Mesenchymal stem cell (in vitro differentiated cells and primary cell): ENCODE data around the gene C19orf25.

ENCODE experiments used
- DNase-seq: peaks from one replicate; pipeline ENCODE4 v3.0.0-alpha.2; 2013
- H2AFZ ChIP-seq: one replicate; pipeline ENCODE4 v1.6.1; 2013; ENCODE audit warnings: low read depth, mild to moderate bottlenecking, control low read depth, inconsistent platforms, low read length, moderate library complexity
- H2AK5ac ChIP-seq: 2 replicates; pipeline ENCODE4 v1.6.1; 2013; ENCODE audit warnings: low read length, moderate library complexity, mild to moderate bottlenecking, inconsistent platforms; ENCODE audit not compliant: severe bottlenecking
- H2BK120ac ChIP-seq: one replicate; pipeline ENCODE4 v1.6.1; 2013; ENCODE audit warnings: low read depth, mild to moderate bottlenecking, inconsistent platforms, low read length, moderate library complexity
- H2BK12ac ChIP-seq, 2 experiments: one replicate each; pipeline ENCODE4 v1.6.1; 2013; ENCODE audit warnings: inconsistent platforms in 2 of 2, low read length in 2 of 2, mild to moderate bottlenecking in 2 of 2, moderate library complexity in 2 of 2, control low read depth in 1 of 2
- H2BK15ac ChIP-seq: one replicate; pipeline ENCODE4 v1.6.1; 2013; ENCODE audit warnings: mild to moderate bottlenecking, low read depth, inconsistent platforms; ENCODE audit not compliant: poor library complexity, severe bottlenecking
- H2BK5ac ChIP-seq: 2 replicates; pipeline ENCODE4 v1.6.1; 2013; ENCODE audit warnings: low read depth, mild to moderate bottlenecking, low read length, control low read depth, inconsistent platforms; ENCODE audit not compliant: poor library complexity, severe bottlenecking
- H3K14ac ChIP-seq, 2 experiments: one replicate each; pipeline ENCODE4 v1.6.1; 2013; ENCODE audit warnings: inconsistent platforms in 2 of 2, low read length in 2 of 2, control low read depth in 1 of 2, mild to moderate bottlenecking in 1 of 2, moderate library complexity in 1 of 2
- H3K18ac ChIP-seq, 2 experiments: one replicate each; pipeline ENCODE4 v1.6.1; 2013; ENCODE audit warnings: inconsistent platforms in 2 of 2, low read length in 2 of 2, control low read depth in 1 of 2, low read depth in 1 of 2, mild to moderate bottlenecking in 1 of 2
- H3K23ac ChIP-seq, 2 experiments: one replicate each; pipeline ENCODE4 v1.6.1; 2013; ENCODE audit warnings: inconsistent platforms in 2 of 2, low read length in 2 of 2, mild to moderate bottlenecking in 2 of 2, moderate library complexity in 2 of 2, control low read depth in 1 of 2
- H3K27ac ChIP-seq: 2 replicates; pipeline ENCODE4 v1.5.1; 2013; ENCODE audit warnings: mild to moderate bottlenecking, moderate library complexity, low read length, control low read depth, inconsistent platforms; ENCODE audit not compliant: poor library complexity, severe bottlenecking
- H3K27me3 ChIP-seq, 2 experiments: 2 replicates each; pipeline versions ENCODE4 v1.6.1 to v1.7.0; 2013; ENCODE audit warnings: low read length in 2 of 2, mild to moderate bottlenecking in 2 of 2, moderate library complexity in 2 of 2, control low read depth in 1 of 2, inconsistent platforms in 1 of 2; ENCODE audit not compliant: control insufficient read depth in 1 of 2, insufficient read depth in 1 of 2
- H3K36me3 ChIP-seq, 2 experiments: 2 replicates each; pipeline versions ENCODE4 v1.6.1 to v1.7.0; 2013; ENCODE audit warnings: low read length in 2 of 2, control low read depth in 1 of 2, inconsistent platforms in 1 of 2, low read depth in 1 of 2, mild to moderate bottlenecking in 1 of 2; ENCODE audit not compliant: insufficient read depth in 2 of 2, control insufficient read depth in 1 of 2
- H3K4ac ChIP-seq, 2 experiments: one replicate each; pipeline ENCODE4 v1.6.1; 2013; ENCODE audit warnings: inconsistent platforms in 2 of 2, low read length in 2 of 2, mild to moderate bottlenecking in 2 of 2, moderate library complexity in 2 of 2, control low read depth in 1 of 2, low read depth in 1 of 2
- H3K4me1 ChIP-seq: 2 replicates; pipeline ENCODE4 v1.6.1; 2013; ENCODE audit warnings: low read depth, low read length, control low read depth; ENCODE audit not compliant: control insufficient read depth, insufficient read depth
- H3K4me2 ChIP-seq: 2 replicates; pipeline ENCODE4 v1.6.1; 2013; ENCODE audit warnings: low read length, mild to moderate bottlenecking, inconsistent platforms; ENCODE audit not compliant: poor library complexity, severe bottlenecking
- H3K4me3 ChIP-seq, 2 experiments: 2 replicates each; pipeline versions ENCODE4 v1.5.1 to v1.7.0; 2013; ENCODE audit warnings: low read length in 2 of 2, mild to moderate bottlenecking in 2 of 2, control low read depth in 1 of 2, low read depth in 1 of 2; ENCODE audit not compliant: insufficient read depth in 1 of 2
- H3K79me1 ChIP-seq: replicated peaks from 2 replicates; pipeline ENCODE4 v1.6.1; 2013; ENCODE audit warnings: mild to moderate bottlenecking, control low read depth, low read length, inconsistent platforms; ENCODE audit not compliant: poor library complexity, severe bottlenecking
- H3K9ac ChIP-seq: 2 replicates; pipeline ENCODE4 v1.7.0; 2013; ENCODE audit warnings: mild to moderate bottlenecking, low read length, moderate library complexity
- H3K9me3 ChIP-seq: 2 replicates; pipeline ENCODE4 v1.7.0; 2013; ENCODE audit warnings: mild to moderate bottlenecking, low read length; ENCODE audit not compliant: control insufficient read depth
- H4K8ac ChIP-seq: one replicate; pipeline ENCODE4 v1.6.1; 2013; ENCODE audit warnings: inconsistent platforms, mild to moderate bottlenecking, low read length, moderate library complexity
- H4K91ac ChIP-seq: one replicate; pipeline ENCODE4 v1.6.1; 2013; ENCODE audit warnings: mild to moderate bottlenecking, low read length, inconsistent platforms
- WGBS: methylation state at CpG from one replicate; pipeline ENCODE4 v1.1.7; 2013; ENCODE audit warnings: mixed read lengths; 5-methylcytosine and 5-hydroxymethylcytosine counted together

C19orf25 gene

DNA sequence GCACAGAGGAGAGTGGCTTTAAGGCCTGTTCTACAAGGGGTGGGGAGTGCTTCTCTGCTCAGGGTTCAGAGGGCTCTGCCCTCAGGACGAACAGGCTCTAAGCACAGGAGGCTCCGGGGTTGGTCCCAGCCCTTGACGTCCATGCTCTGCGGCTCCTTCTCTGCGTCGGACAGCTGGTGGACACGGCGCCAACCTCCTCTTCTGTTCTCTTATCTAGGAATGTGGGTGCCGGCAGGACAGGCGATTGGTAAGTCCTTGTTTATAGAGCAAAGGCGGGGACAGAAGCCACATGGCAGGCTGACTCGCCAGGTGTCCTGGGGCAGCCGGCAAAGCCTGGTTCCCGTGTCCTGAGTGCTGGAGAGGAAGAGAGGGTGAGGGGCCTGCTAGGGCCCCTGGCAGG, 49.3 kb downstream of the C19orf25 start:
- H2AFZ ChIP-seq = no peak overlapping the region
- H3K27me3 ChIP-seq = no peaks in the 10 kb centered on the region
- WGBS = 92% methylated on average over 11 of the region's 14 CpGs

DNA sequence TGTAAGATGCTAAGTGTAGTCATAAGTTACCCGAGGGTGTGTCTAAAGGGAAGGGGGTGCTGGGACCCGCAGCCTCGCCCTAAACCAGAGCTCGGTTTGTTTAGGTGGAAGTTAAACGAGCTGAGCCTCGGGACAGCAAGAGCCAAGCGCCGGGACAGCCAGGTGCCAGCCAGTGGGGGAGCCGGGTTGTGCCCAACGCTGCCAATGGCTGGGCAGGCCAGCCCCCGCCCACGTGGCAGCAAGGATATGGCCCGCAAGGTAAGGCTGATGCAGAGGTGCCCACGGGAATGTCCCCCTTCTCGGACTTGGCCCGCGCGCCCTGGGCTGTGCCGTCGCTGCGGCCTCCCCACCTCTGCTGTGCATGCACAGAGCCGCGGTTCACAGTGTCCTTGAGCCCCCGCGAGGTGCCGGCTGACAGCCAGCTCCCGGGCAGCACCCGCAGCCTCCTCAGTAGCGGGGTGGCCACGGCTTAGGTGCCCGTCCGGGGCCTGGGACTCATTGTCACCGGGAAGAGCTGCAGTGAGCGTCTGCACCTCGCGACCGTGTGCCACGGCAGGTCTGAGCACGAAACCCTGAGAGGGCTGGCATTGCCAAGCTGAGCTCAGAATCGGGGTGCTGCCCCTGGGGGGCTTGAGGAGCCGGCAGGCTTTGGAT, 50.1 kb downstream of the C19orf25 start:
- no peak overlapping the region for H3K4ac ChIP-seq
- H2BK5ac ChIP-seq = no peak overlapping the region
- H3K18ac ChIP-seq = no peak overlapping the region
- H3K9ac ChIP-seq = no peak overlapping the region
- H3K4me3 ChIP-seq = no peak overlapping the region
- no peak overlapping the region for H2BK120ac ChIP-seq
- H3K4me2 ChIP-seq = no peak overlapping the region
- H3K9me3 ChIP-seq = no peaks in the 10 kb centered on the region
- H4K91ac ChIP-seq = peak overlapping the region; percentile 28
- 96% methylated on average over 41 of the region's 41 CpGs for WGBS
- no peak overlapping the region for H3K27ac ChIP-seq
- peaks cover 12% of the 10 kb centered on the region for H3K4me1 ChIP-seq
- H3K23ac ChIP-seq = no peak overlapping the region
- H3K14ac ChIP-seq = no peak overlapping the region
- H3K36me3 ChIP-seq = peaks cover 83 to 88% of the 10 kb centered on the region in 2 experiments
- no peak overlapping the region for H2BK15ac ChIP-seq
- H2AK5ac ChIP-seq = no peak overlapping the region
- H2AFZ ChIP-seq = no peak overlapping the region
- H2BK12ac ChIP-seq = no peak overlapping the region
- no peak overlapping the region for H4K8ac ChIP-seq
- peaks cover 72% of the 10 kb centered on the region for H3K79me1 ChIP-seq
- DNase-seq = no peak
- no peaks in the 10 kb centered on the region for H3K27me3 ChIP-seq

More for the DNA sequence above, 49.3 kb downstream of the C19orf25 start:
- Histone ChIP-seq H3K4me1 (peaks cover 4% of the 10 kb centered on the region), H3K18ac (no peak overlapping the region), H4K8ac (peak overlapping the region; percentile 27), H3K36me3 (peaks cover 88 to 90% of the 10 kb centered on the region in 2 experiments), H3K4me2 (no peak overlapping the region), H3K79me1 (peaks cover 74% of the 10 kb centered on the region), H3K9ac (no peak overlapping the region), H2BK120ac (no peak overlapping the region), H3K27ac (no peak overlapping the region), H3K4me3 (no peak overlapping the region), H3K23ac (no peak overlapping the region), H3K4ac (no peak overlapping the region), H4K91ac (no peak overlapping the region), H2BK5ac (no peak overlapping the region), H2BK15ac (no peak overlapping the region), H3K14ac (no peak overlapping the region), H3K9me3 (no peaks in the 10 kb centered on the region), H2AK5ac (no peak overlapping the region), H2BK12ac (no peak overlapping the region)
- no peak for DNase-seq

DNA sequence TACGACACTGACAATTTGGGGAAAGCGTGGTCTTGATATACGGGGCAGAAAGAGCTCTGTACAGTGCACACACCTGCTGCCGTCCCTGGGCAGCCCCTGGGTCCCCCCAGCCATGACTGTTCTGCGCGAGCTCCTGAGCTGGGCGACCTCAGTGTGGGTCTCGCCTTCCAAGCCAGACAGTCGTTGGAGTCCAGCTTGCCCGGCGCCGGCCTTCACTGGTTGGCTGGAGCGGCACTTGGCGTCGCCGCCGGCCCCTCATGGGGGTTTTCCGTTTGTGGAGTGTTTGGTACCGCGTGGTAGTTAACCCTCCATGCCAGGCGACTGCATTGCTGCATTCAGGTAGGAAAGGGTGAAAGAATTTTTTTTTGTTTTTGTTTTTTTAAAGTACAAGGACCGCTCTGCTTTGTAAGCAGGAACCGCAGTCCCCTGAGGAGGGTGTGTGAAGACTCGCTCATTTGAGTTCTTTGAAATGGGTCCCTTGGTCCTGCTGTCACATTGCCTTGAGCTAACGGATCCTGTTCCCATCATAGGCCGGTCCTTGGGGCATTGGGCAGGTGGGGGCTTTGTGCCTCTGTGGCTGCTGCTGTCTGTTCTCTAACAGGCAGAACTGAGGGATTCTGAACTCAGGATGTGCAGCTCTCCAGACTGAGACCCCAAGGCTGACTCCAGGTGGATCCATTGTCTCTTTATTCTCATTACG, 51.6 kb downstream of the C19orf25 start:
- DNase-seq = no peak
- Histone ChIP-seq H2AK5ac (no peak overlapping the region), H2BK5ac (no peak overlapping the region), H3K9me3 (no peaks in the 10 kb centered on the region), H2BK120ac (no peak overlapping the region), H3K14ac (no peak overlapping the region), H3K4me1 (peaks cover 19% of the 10 kb centered on the region), H3K4ac (no peak overlapping the region), H3K18ac (no peak overlapping the region), H3K79me1 (peaks cover 66% of the 10 kb centered on the region), H3K36me3 (peaks cover 83 to 86% of the 10 kb centered on the region in 2 experiments), H3K27me3 (no peaks in the 10 kb centered on the region), H4K8ac (no peak overlapping the region), H3K4me2 (no peak overlapping the region), H2BK12ac (no peak overlapping the region), H2AFZ (no peak overlapping the region), H3K23ac (no peak overlapping the region), H4K91ac (no peak overlapping the region), H2BK15ac (no peak overlapping the region), H3K9ac (no peak overlapping the region), H3K27ac (no peak overlapping the region), H3K4me3 (no peak overlapping the region)
- 96% methylated on average over 27 of the region's 27 CpGs for WGBS

DNA sequence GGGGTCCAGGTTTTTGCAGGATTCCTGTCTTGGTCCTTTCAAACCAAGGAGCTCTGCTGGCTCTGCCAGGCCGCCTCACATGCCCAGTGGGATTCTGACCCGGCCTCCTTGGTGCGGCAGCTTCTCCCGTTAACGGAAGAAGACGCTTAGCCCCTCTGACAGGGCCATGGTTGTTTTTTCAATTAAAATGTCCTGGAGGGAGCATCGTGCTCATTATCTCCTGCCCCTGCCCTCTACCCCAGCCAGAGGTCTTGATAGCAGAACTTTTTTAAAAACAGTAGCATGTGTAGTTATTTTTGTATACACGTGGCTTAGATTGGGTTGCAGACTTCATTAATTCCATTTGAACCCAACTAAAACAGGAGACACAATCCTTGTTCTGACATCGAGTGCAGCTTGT, 52.3 kb downstream of the C19orf25 start:
- Histone ChIP-seq H3K36me3 (peaks cover 83 to 86% of the 10 kb centered on the region in 2 experiments), H3K23ac (no peak overlapping the region), H4K8ac (no peak overlapping the region), H3K27ac (no peak overlapping the region), H3K79me1 (peaks cover 63% of the 10 kb centered on the region), H3K18ac (no peak overlapping the region), H2BK120ac (no peak overlapping the region), H3K9me3 (no peaks in the 10 kb centered on the region), H2AFZ (no peak overlapping the region), H2BK12ac (no peak overlapping the region), H3K27me3 (no peaks in the 10 kb centered on the region), H3K4me3 (no peak overlapping the region), H3K4me1 (peaks cover 24% of the 10 kb centered on the region), H2BK5ac (no peak overlapping the region), H3K4me2 (no peak overlapping the region), H3K14ac (no peak overlapping the region), H2BK15ac (no peak overlapping the region), H4K91ac (no peak overlapping the region), H3K9ac (no peak overlapping the region), H2AK5ac (no peak overlapping the region), H3K4ac (no peak overlapping the region)
- WGBS = 95% methylated on average over 8 of the region's 9 CpGs
- no peak for DNase-seq
